ENCODE data around the gene MATN3. TPM values are rescaled to one million over a fixed set of nuclear protein-coding genes. Genes with fewer than 3 reads are reported as not detected.

The MATN3 gene
- total and polyA plus RNA-seq, 9 of the 15 experiments (the other 6 are each of a cell fraction or from before 2014, with no cell fraction given) = not detected

- no peak for TF ChIP-seq SNAPC5 (CRISPR knock-in tag; IDR thresholded peaks at IDR 0.05)
- no peak for TF ChIP-seq HMGXB4 (CRISPR knock-in tag; IDR thresholded peaks at IDR 0.05)
- no peak for TF ChIP-seq TEAD1 (CRISPR knock-in tag; IDR thresholded peaks at IDR 0.05)
- TF ChIP-seq KDM2B (CRISPR knock-in tag; IDR thresholded peaks at IDR 0.05) = no peak
- no peak for TF ChIP-seq PATZ1 (CRISPR knock-in tag; IDR thresholded peaks at IDR 0.05; ENCODE audit: borderline replicate concordance)
- no peak for TF ChIP-seq YBX1 (IDR thresholded peaks at IDR 0.05)
- no peak for TF ChIP-seq E2F8 (IDR thresholded peaks at IDR 0.05; ENCODE audit: low read depth, partially characterized antibody)
- no peak for TF ChIP-seq ZNF24 (IDR thresholded peaks at IDR 0.05)
- no peak for TF ChIP-seq ZNF165 (CRISPR knock-in tag; IDR thresholded peaks at IDR 0.05; ENCODE audit: borderline replicate concordance)
- TF ChIP-seq ZNF184 (CRISPR knock-in tag; IDR thresholded peaks at IDR 0.05) = no peak
- TF ChIP-seq CXXC5 (CRISPR knock-in tag; IDR thresholded peaks at IDR 0.05) = no peak
- no peak for TF ChIP-seq MLLT1 (IDR thresholded peaks at IDR 0.05)
- no peak for TF ChIP-seq RFX7 (CRISPR knock-in tag; IDR thresholded peaks at IDR 0.05)
- TF ChIP-seq SMAD3 (CRISPR knock-in tag; conservative IDR thresholded peaks at IDR 0.05) = no peak
- TF ChIP-seq NKRF (IDR thresholded peaks at IDR 0.05; ENCODE audit: borderline replicate concordance) = no peak
- no peak for TF ChIP-seq PRPF4 (IDR thresholded peaks at IDR 0.05; ENCODE audit: insufficient read depth, low read depth, low read length, poor library complexity, severe bottlenecking)
- no peak for TF ChIP-seq MEF2D (tag; conservative IDR thresholded peaks at IDR 0.05; ENCODE audit: low read depth)
- TF ChIP-seq ZNF507 (tag; conservative IDR thresholded peaks at IDR 0.05) = no peak
- TF ChIP-seq ZNF766 (CRISPR knock-in tag; conservative IDR thresholded peaks at IDR 0.05) = no peak
Measured at GRCh38 chr2:20052861-20053281, 40.4 kb upstream of the MATN3 start (continued).

Measured in K562 (cell line).